NB4 (cell line): ENCODE data around the gene ZFAND3.

Source experiments
- DNase-seq: peaks from one replicate; pipeline ENCODE4 v3.0.0; 2010; ENCODE audit warnings: low read depth
- H3K4me3 ChIP-seq: one replicate; pipeline ENCODE4 v1.5.1; 2011; ENCODE audit warnings: mild to moderate bottlenecking, low read depth, low read length, moderate library complexity
- MYC ChIP-seq: IDR thresholded peaks from 2 replicates; pipeline ENCODE4 v1.6.1; 2011; ENCODE audit warnings: low read depth, low read length
- POLR2A ChIP-seq: IDR thresholded peaks from 2 replicates; pipeline ENCODE4 v1.6.1; 2011; ENCODE audit warnings: mild to moderate bottlenecking; ENCODE audit not compliant: insufficient read length; ENCODE audit errors: extremely low read depth
- TF ChIP-seq, protein P1 (sequence below): IDR thresholded peaks from 2 replicates; pipeline ENCODE4 v1.6.1; 2011; ENCODE audit warnings: low read depth, low read length
- TF ChIP-seq, protein P2 (sequence below): IDR thresholded peaks from one replicate; pipeline ENCODE4 v1.5.1; 2012; ENCODE audit warnings: low read depth, low read length

ZFAND3 gene

DNA sequence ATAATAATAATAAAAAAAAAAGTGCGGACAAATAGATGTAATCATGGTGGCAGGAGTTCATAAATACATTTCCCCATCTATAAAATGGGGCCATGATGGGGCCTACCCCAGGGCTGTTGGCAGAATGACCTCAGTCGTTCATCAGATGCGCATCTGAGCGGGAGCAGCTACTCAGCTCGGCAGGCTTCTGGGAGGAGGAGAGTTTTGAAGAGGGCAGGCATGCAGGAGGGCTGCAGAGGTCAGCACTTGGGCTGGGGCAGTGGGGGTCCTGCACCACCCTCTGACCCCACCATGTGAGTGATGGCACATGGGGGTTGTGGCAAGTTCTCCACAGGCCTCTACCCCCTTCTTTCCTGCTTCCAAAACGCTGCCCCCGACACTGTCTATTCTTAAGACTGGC is 373.5 kb downstream of the ZFAND3 start:
- no peak for DNase-seq
- no peak overlapping the region for H3K4me3 ChIP-seq
- TF ChIP-seq, protein P1, sequence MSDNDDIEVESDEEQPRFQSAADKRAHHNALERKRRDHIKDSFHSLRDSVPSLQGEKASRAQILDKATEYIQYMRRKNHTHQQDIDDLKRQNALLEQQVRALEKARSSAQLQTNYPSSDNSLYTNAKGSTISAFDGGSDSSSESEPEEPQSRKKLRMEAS: no peak
- TF ChIP-seq MYC: no peak
- no peak for TF ChIP-seq POLR2A
- TF ChIP-seq, protein P2, sequence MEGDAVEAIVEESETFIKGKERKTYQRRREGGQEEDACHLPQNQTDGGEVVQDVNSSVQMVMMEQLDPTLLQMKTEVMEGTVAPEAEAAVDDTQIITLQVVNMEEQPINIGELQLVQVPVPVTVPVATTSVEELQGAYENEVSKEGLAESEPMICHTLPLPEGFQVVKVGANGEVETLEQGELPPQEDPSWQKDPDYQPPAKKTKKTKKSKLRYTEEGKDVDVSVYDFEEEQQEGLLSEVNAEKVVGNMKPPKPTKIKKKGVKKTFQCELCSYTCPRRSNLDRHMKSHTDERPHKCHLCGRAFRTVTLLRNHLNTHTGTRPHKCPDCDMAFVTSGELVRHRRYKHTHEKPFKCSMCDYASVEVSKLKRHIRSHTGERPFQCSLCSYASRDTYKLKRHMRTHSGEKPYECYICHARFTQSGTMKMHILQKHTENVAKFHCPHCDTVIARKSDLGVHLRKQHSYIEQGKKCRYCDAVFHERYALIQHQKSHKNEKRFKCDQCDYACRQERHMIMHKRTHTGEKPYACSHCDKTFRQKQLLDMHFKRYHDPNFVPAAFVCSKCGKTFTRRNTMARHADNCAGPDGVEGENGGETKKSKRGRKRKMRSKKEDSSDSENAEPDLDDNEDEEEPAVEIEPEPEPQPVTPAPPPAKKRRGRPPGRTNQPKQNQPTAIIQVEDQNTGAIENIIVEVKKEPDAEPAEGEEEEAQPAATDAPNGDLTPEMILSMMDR: no peak

DNA sequence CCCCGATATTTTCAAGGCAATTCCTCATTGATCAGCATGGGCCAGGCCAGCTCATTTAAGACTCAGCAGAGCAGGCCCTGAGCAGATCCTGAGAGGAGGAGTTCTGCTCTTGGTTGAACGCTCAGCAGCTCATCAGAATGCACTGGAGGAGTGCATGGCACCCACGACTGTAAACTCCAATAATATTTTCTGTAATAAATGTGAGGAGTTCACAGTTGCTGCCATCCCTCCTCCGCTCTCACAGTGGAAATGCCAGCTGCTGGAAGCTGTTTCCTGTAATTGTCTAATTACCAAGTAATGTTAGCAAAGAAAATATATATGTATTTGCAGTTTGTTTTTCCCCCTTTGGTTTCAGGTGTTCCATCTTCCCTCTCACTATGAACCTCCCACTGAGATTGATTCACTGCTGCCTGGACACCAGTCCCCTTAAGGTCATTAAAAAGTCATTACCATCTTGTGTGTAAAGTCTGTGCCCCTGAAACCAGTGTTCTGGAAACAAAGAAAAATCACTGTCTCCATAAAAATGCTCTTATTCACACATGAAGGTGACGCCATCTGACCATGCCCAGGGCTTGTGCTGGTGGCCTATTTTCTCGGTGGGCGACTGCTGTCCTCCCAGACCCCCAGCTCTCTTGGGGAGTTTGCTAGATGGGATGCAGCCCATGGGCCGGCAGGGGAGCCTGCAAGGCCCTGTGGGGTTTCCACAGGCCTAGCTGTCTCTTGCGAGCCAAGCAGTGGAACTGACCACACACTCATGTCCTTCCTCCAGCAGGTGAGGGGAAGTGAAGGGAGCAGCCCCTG is 374.2 kb downstream of the ZFAND3 start:
- no peak overlapping the region for H3K4me3 ChIP-seq
- no peak for DNase-seq
- TF ChIP-seq, protein P2: no peak
- TF ChIP-seq POLR2A (no peak), MYC (no peak)
- TF ChIP-seq, protein P1: no peak

DNA sequence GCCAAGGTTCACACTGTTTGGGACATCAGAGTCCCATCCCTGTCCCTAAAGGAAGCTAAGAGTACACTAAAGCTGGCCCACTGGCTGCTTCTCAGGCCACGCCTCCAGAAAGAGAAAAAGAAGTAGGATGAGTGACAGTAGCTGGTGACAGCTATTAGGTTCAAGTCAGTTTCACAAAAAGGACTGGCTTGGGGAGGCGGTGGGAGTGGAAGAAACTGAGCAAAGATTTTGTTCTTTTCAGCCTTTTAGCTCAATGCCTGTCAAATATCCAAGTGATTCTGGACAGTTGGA is 374.7 kb downstream of the ZFAND3 start:
- TF ChIP-seq, protein P1: no peak
- TF ChIP-seq, protein P2: no peak
- no peak for DNase-seq
- no peak overlapping the region for H3K4me3 ChIP-seq

DNA sequence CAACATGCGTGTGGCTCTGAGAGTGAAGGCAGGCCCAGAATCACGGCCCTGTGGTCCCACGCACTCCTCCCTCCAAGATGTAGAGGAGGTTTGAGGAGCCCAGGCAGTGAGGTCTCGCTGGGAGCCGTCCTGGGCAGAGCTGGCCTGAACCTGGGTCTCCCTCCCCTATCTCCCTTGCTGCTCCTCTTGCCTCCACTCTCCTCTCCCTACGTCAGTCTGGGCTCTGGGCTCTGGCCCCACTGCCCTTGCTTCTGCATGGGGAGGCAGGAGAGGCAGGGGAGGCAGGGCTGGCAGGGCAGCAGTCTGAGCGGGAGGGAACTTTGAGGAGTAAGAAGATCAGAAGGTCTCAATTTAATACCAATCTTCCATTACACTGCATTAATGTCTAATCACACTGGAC is 375.1 kb downstream of the ZFAND3 start:
- no peak overlapping the region for H3K4me3 ChIP-seq
- TF ChIP-seq MYC (no peak), POLR2A (no peak)
- TF ChIP-seq, protein P1: no peak
- TF ChIP-seq, protein P2: no peak
- DNase-seq: no peak

DNA sequence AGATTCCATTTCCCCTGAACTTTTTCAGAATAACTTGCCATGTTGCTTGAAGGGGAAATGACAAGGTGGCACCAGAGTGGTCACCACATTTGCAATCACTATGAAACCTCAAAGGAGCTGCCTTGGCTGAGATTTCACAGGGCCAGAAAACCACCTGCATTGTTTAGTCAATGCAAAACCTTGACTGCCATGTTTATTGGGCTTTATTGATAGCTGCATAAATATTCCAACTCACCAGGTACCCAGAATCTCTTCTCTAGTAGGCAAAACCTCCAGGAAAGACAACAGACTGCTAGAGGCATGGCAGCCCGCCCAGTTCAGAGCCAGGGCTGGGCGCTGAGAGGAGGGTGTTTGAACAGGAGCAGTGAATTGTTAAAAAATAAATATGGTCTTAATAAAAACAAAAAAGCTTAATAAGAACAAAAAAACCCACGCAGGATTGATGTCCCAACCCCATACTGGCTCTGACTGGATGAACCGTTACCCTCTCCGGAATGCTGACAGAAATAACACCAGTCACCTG is 375.6 kb downstream of the ZFAND3 start:
- no peak for DNase-seq
- TF ChIP-seq, protein P2: no peak
- TF ChIP-seq POLR2A (no peak), MYC (no peak)
- TF ChIP-seq, protein P1: no peak
- no peak overlapping the region for H3K4me3 ChIP-seq

DNA sequence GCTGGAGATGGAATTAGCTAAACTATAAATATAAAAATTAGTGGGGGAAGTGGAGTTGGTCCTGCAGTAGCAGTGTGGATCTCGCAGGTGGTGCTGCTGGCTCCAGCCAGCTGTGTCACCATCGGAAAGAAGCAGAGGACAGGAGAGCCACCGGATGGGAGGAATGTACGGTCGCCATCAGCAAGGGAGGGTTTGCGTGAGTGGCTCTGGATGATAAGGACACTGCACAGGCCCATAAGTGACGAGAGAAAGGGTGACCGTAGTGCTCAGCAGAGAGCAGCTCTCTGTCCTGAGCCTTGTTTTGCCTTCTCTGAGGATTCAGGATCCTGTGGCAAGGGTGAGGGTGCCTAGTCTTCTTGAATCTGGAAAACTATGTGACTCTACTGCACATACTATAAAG is 378.7 kb downstream of the ZFAND3 start:
- H3K4me3 ChIP-seq: no peak overlapping the region
- DNase-seq: no peak
- TF ChIP-seq, protein P1: no peak
- TF ChIP-seq POLR2A (no peak), MYC (no peak)
- TF ChIP-seq, protein P2: no peak
